ENCODE results near the gene GLRA1.

The GLRA1 gene

DNA sequence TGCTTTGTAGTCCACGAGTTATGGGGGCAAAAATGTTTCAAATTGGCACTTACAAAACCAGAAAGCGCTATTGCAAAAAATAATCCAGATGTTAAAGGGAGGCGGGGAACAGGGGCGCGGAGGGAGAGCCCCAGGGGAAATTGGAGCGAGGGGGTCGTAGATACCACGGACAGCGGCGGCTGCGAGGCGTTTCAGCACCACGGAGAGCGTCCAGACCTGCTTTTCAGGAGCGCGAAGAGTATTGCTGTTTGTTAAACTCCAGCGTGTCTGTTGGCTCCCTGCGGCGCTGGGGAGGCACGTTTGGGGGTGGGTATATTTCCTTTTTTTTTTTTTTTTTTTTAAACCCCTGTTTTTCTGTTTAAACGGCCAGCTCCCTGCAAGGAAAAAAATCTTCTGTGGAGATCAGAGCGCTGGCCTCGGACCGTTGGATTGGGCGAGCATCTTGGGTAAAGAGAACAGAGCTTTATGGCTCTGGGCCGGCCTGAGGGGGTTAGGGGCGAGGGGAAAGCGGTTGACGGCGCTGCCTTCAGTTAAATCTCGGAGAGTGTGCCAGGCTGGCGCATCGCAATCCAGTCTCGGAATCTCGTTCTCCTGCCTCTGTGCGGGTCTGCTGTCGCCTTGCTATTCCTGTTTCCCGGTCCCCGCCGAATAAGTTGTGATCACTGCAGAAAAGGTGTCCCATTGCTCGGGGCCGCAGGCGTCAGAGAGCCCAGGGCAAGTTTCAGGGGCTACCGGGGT is at the start of gene GLRA1:
Gene GLRA1 (minus strand): TSS at position 288 of the 738 bp plus-strand sequence. CDS start 302 bp downstream, outside the sequence.
- DNase-seq: no peak

DNA sequence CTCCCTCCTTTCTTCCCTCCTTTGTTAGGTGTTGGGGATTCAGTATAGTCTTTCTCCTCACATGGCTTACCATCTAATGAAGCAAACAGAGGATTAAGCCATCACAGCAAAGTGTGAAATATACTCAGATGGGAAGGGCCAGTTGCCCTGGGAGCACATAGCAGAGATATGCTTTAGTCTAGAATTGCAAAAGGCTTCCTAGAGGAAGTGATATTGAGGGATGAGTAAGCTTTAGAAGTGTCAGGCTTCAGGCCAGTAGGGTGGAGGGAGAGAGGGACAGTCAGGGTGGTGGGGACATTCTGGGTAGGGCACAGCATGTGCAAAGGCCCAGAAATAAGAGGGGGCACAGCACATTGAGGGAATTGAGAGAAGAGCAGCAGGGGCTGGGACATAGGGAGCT is 46.2 kb upstream of the GLRA1 start:
- DNase-seq: no peak

DNA sequence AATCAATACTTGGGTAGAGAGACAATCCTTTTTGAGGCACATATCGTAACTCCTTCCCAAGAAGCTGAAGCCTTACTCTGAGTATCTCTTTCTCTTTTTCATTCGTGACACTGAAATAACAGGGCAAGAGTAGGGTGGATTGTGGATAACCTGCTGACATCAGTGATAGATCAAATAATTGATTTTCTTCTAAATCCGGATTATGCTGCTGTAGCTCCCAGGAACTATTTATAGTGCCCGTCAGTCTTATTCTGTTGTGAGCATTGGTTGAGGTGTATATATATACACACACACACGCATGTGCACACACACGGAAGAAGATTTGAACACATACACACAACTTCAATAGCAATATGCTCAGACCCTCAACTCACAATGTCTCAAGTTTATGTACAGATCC is 43.2 kb upstream of the GLRA1 start:
- DNase-seq: no peak

DNA sequence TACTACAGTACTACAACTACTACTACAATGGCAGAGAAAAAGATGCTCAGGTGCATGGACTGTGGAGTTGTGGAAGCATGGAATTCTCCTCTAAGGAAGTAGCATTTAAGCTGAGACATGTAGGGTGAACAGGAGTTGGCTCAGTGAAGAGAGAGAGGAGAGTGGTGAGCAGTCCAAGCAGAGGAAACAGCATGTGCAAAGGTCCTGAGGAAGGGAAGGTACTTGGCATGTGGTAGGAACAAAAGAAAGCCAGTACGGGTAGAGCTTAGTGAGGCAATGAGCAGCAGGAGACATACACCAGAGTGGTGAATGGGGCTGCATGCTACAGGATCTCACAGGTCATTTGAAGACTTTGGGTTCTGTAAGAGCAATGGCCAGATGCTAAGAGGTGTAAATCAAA is 41.4 kb upstream of the GLRA1 start:
- no peak for DNase-seq

DNA sequence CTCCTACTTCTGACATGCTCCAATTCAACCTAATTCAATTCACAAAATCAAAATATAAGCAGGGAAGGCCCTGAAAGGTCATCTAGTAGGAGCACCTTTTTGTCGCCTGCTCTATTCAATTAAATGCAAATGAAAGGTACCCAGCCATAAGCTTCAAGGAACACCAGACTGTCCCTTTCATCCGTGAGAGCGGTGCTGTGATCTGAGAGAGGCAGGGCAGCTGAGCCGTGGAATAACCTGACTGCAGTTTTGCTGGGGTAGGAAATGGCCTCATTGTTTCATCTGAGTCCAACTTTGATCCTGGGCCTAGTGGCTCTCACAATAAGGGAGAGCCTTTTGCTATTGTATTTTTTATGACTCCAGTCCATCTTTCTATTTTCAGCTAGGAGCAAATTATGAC is 39.8 kb upstream of the GLRA1 start:
- no peak for DNase-seq

DNA sequence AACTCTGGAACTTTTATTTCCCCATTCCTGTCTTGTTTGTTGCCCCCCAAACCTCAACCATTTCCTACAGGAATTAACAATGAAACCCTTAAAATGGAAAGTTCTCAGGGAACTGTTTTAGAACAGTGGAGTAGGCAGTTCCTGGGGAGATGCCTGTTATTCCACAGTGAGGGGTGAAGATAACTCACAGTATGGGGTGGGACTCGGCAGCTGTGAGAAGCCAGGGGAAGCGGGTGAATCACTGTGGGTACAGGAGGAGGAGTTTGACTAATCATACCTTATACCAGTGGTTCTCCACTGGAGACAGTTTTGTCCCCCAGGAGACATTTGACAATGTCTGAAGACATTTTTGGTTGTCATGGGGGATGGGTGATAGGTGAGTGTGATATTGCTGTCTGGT is 36.9 kb upstream of the GLRA1 start:
- no peak for DNase-seq

DNA sequence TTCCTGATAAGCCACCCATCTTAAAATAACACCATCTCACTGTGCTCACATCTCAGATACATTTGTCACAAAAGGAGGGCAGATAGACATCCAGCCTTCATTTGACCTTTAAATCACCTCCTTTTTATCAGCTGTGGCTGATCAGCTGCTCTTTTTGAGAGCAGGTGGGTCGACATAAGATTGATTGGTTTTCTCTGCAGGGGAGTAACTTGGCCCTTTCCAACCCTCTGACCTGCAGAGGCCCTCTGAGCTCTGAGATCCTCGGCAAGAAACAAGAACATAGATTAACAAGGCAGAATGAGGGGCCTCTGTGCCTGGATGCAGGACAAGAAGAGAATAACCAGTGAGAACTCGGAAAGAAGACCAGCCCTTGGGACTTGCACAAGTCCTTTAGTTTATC is 33.5 kb upstream of the GLRA1 start:
- peak; percentile 28 for DNase-seq

DNA sequence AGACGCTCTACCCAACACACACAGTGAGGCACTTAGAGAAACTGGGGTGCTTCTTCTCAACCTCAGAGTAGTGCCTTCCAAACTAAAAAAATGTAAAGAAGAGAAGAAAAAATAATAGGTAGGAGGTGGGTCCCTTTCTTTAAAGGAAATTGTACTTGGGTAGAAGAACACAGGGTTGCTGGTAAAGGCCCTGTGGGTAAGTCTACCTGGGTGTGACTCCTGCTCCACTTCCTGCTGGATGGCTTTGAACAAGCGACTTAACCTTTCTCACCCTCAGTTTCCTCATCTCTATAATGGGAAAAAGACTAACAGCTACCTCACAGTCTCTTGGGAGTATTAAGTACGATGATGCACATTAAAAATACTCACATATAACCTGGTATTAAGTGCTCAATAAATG is 32.1 kb upstream of the GLRA1 start:
- no peak for DNase-seq

DNA sequence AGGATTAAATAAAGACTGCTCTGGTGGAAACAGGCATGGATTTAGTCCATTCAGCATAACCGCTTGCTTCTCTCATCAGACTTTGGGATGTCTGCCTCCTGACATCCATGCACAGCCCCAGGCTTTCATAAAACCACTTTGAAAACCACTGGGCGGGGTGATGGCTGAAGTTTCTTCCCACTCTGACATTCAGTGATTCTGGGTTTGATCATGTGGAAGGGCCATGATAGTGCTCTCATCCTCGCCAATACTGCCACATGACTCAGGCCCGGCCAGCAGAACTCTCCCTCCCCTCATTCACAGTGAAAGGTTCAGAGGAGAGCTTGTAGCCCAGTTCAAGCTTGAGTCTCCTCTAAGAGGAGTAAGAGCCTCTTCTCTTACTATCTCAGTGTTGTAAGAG is 29.6 kb upstream of the GLRA1 start:
- DNase-seq: no peak

DNA sequence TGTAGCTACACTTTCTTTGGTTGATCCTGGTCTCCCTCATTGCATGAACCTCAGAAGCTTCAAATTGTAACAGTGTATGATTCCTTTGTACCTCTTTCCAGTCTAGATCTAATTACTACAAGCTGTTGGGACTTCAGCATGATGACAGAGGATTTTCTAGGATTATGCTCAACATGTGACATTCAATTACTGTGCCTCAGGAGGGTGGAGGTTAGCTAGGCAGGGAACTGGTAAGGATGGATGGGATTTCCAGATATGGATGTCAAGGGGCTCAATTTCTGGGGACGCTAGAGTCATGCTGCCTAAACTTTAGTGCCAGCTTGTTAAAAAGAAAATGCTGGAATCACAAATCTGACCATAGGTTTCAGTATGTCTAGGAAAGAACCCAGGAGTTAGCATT is 29.2 kb upstream of the GLRA1 start:
- peak; percentile 63 for DNase-seq

DNA sequence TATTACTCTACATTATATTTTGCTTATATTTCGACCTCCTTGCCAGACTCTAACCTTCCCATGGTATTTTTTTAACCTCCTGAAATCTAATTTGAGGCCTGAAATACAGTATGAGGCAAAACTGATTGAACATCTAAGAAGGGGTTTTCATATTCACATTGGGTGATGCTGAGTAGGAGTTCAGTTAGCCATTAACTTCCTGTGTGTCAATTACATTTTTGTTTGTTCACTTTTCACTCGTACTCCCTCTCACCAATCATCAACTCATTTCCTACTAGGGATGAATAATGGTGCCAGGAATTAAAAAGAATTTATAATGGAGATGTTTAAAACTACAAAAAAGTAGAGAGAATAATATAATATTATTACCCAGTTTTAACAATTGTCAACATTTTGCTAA is 27.6 kb upstream of the GLRA1 start:
- no peak for DNase-seq

DNA sequence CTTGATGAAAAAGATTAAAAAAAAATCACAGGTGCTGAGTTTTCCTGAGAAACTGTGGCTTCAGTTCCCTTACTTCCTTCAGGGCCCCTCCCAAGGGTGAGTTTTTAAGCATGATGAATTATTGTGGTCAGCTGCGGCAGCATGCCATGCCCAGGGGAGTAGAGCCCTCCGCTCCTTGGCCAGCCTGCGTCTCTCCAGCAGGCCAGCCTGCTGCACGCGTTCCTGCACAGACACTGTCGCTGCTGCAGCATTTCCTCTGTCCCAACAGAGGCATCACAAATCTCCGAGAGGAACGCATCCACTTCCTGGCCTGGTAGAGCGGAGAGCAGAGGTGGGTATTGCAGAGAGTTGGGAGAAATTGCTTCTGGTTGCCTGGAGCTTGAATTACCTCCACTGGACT is 26.1 kb upstream of the GLRA1 start:
- no peak for DNase-seq

DNA sequence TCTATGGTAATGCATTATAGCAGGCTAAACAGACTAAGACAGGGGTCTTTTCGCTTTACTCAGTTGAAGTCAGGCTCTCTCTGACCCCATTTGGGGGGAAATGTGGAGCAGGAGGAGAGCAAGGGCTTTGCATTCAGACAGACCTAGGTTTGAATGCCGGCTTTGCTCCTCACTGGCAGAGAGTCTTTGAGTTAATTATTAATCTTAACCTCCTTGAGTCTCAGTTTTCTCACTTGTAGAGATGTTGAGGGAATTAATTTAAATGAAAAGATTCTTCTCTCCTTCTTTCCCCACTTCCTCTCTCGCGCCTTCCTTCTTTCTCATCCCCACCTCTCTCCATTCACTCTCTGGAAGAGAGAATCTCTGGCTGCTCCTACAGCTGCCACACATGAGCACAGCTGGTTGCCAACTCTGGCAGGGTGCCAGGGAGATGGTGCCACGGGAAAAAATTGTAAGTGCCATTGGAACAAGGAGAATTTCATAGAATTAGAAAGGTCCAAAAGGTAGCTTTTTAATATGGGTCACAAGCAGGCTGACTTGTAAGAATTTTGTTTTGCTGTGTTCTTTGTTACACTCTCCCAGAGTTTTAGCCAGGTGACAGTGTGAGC is 25.2 kb upstream of the GLRA1 start:
- no peak for DNase-seq

DNA sequence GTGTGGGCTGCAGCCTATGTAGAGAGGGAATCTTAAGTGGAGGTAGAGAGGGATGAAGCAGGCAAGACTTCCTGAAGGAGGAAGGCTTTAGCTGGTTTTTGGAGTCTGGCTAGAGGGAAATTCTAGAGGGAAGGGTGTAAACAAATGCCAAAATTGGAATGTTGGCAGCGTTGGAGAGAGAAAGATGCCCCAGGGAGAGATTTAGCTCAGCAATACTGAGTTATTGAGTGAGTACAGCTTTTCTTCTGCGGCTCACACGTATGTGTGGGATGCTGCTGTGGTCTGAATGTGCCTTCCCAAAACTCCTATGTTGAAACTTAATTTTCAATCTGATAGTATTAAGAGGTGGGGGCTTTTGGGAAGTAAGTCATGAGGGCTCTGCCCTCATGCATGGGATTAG is 24.5 kb upstream of the GLRA1 start:
- DNase-seq: no peak

DNA sequence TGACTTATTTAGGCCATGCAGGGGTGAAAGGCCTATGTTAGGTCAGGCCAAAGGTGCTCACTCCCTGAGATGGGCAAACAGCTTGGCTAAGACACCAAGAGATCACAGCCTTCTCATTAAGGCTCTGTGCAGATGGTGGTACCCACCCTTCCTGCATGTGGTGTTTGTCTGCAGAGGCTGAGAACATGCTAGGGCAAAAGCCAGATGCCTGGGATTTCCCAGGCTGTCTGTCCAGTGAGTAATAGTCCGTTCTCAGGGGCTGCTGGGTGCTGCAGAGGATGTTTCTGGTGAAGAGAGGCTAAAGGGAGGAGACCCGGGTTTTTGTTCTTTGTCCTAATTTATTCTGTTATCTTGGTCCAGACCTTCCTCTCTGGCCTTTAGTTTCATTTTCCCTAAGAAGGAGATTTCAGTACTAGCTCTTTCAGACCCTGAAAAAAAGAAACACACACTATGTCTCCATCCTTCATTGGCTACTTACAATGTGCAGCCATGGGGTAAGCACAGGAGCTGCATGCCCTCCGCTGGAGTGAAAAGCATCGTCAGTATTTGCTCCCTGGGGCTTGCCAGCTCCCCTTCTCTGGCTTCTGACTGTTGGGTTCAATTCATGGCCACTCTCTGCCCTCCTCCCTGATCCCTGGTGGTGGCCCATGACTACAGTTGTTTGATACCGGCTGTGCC is 23.4 kb upstream of the GLRA1 start:
- no peak for DNase-seq

DNA sequence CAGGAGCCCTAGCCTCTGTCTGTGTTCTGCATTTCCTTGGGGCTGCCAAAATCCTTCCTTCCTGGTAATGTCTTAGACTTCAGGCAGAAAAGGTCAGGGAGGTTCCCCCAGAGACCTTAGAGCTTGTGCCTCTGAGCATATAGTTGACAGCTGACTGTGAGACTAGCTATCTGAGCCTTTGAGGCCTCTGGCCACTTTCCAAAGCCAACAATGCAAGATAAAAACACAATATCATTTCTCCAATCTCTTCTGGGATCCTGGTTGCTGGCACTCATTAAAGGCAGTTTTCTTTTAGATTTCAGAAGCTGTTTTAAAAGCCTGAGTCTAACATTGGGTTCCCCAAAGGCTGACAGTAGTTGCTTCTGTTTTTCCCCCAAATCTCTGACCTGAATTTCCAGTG is 13.2 kb upstream of the GLRA1 start:
- DNase-seq: no peak

DNA sequence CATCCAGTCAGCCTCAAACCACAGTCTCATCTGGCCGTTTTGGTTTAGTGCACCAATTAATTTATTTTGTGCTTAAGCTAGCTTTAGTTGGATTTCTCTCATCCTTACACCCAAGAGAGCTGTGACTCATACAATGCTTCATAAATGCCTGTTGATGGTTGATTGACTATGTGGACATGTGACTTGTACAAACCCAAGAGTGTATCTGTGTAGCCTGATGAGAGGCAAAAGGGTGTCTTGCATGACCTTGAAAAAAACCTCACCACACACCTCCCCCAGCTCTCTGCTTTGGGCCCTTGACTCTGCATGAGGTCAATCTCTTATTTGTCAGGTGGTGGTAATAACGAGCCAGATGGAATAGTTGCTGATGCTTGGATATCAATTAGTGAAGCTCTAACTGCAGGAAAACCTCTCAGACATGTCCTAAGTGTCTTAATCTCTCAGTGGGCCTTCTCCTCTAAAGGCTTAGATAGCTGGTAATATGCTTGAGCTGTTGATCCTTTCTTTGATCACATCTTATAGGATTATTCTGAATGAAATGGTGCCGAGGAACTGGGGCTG is 10.6 kb upstream of the GLRA1 start:
- peak; percentile 97 for DNase-seq

DNA sequence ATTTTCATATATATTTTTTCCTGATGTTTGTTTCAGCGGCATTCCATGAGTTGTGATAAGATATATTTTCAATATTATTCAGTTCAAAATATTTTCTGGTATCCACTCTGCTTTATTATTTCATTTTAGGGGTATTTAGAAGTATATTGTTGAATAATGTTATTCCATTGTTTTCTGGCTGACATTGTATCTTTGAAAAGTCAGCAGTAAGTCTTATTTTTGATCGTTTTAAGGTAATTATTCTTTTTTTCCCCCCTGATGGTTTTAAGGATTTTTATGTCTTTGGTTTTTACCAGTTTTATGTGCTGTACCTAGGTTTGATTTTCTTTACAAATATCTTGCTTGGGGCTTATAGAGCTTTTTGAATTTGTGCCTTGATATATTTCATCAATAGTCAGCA is 6.6 kb upstream of the GLRA1 start:
- no peak for DNase-seq

DNA sequence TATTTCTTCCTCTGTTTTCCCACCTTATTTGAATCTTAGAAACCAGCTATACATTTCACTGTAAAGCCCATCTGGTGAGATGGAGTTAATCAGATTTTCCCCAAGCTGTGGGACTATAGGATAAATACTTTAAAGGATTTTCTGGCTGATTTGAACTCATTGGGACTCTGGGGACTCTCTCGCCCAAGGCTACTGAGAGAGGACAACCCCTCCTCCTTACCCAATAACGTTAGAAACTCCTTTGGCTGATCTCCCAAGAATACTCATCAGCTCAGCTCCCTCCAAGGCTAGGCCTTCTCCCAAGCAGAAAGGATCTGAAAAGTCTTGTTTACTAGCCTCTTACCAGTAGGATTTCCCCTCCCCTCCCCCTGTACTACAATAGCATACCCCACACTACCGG is 1.5 kb upstream of the GLRA1 start:
- DNase-seq: peak; percentile 60

DNA sequence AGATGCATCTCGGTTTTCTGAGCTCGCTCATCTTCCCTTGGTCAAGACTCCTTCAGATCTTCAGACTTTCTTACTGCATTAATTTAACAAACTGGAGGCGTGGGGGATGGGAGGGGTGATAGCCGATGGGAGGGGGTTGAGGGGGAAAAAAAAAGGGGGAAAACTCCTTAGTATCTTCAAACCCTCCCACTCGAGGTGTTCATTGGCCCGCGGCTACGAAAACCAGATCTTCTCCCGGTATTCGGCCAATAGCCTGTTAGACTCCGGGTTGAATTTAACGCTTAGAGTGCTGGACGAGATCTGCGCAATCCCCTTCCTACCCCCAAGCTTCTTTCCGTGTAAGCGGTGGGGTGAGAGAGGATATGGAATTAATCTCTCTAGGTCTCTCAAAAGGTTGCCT is 689 bp upstream of the GLRA1 start:
- DNase-seq: peak; percentile 18

DNA sequence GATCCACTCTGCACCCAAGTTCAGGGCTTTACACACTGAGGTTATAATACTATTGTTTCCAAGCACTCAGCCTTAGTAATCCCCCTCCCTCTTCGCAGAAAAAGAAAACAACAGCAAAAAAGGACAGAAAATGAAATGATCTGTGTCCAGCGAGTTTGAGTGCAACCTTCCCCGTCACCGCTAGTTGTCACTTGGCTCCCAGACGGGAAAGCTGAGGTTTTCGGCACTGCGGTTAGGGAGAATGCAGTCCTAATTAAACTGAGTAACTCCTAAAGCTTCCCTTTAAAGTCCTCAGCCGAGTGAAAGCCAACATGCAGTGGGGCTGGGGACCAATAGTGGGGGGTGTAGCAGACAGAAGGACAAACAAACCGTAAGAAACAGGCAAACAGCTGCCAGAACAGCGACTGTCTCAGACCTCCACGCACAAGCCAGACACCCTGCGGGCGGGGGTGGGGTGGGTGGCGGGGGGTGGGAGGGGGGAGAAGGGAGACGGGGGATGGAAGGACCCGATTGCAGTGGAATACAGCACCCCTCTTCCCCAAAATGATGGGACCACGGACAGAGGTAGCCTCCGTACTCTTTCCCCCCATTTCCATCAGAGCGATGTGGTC is 680 bp downstream of the GLRA1 start:
- DNase-seq: peak; percentile 46

DNA sequence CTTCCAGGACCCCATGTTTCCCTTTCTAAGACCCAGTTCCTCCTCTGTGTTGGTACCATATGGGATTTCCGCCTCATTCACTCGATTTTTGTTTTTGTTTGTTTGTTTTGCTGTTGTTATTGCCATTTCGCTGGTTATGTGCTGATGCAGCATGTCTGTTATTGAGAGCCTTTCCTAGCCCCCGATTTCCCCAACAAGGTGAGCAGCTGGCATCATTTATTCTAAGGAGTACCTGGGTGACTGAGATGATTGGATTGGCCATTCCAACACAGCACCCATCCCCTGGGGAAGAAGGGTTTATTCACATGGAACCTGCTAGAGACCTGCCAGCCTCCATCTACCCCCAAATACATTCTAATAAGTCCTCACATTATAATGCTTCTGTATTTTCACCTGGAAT is 2.7 kb downstream of the GLRA1 start:
- no peak for DNase-seq

DNA sequence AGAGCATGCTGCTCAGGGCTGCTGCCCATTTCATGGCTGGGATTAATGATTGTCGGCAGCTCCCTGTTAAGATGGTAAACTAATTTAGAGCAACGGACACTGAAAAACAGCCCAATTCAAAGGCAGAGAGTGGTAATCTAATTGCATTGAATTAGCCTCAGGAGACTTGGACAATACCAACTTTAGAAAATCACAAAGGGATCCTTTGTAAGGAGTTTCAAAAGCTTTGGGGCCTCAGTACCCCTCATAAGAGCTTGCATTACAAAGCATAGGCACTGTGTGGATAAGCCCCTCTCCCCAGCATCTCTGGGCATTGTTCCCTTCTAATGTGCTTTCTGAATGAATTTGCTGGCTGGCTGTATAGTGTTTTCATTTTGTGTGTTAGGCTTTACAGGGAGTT is 6.7 kb downstream of the GLRA1 start:
- DNase-seq: no peak

DNA sequence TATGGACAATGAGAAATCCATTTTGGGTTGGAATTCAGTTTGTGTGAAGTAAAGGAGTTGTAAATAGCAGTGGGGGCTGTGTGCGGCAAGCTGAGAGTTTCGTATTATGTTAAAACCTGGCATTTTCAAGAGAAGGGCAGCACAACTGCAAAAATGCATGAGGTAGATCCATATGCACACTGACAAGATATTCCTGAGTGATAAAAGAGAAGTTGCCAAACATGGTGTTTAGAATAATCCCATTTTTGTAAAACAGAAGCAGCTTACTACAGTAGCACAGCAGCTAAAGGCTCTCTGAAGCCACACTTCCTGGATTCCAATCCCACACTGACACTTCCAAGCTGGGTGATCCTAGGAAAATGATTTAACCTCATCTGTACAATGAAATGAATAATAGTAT is 11.2 kb downstream of the GLRA1 start:
- no peak for DNase-seq

Measured in NCI-H524 treated with DMSO at 0.1 percent for 48 hours (cell line).